DOHH2 (cell line): ENCODE measurements around the gene GPSM1.

Experiments used
- H3F3A ChIP-seq: fragments of 200-600 bp; sonication (generic), shearing (Covaris generic); 2 replicates; pipeline ENCODE4 v1.6.0; 2016; ENCODE audit warnings: antibody characterized with exemption, mild to moderate bottlenecking; ENCODE audit not compliant: control insufficient read depth, insufficient read depth
- H3K27ac ChIP-seq: fragments of 200-600 bp; sonication (generic); 2 replicates; pipeline ENCODE4 v1.5.1; 2014; ENCODE audit warnings: low read depth, mild to moderate bottlenecking, low read length, moderate library complexity
- H3K27me3 ChIP-seq: fragments of 200-600 bp; sonication (generic); 2 replicates; pipeline ENCODE4 v1.6.1; 2014; ENCODE audit warnings: mild to moderate bottlenecking, low read length, mixed read lengths; ENCODE audit not compliant: control insufficient read depth
- H3K36me3 ChIP-seq: fragments of 200-600 bp; sonication (generic); 2 replicates; pipeline ENCODE4 v1.6.1; 2014; ENCODE audit warnings: mild to moderate bottlenecking, low read length, moderate library complexity, mixed read lengths; ENCODE audit not compliant: control insufficient read depth
- H3K4me1 ChIP-seq: fragments of 200-600 bp; sonication (generic); 2 replicates; pipeline ENCODE4 v1.6.1; 2014; ENCODE audit warnings: mild to moderate bottlenecking, low read length, mixed read lengths; ENCODE audit not compliant: control insufficient read depth
- H3K4me2 ChIP-seq: fragments of 200-600 bp; sonication (generic); 2 replicates; pipeline ENCODE4 v1.6.0; 2014; ENCODE audit warnings: mild to moderate bottlenecking, low read length, moderate library complexity
- H3K4me3 ChIP-seq: fragments of 200-600 bp; sonication (generic); 2 replicates; pipeline ENCODE4 v1.5.1; 2014; ENCODE audit warnings: mild to moderate bottlenecking, low read length, mixed read lengths
- H3K79me2 ChIP-seq: fragments of 200-600 bp; sonication (generic); 2 replicates; pipeline ENCODE4 v1.6.1; 2014; ENCODE audit warnings: mild to moderate bottlenecking, low read length, mixed read lengths; ENCODE audit not compliant: control insufficient read depth
- H3K9me2 ChIP-seq: fragments of 200-600 bp; sonication (generic); replicated peaks from 2 replicates; pipeline ENCODE4 v1.6.1; 2014; ENCODE audit warnings: mild to moderate bottlenecking, low read length, mixed read lengths; ENCODE audit not compliant: control insufficient read depth
- H3K9me3 ChIP-seq: fragments of 200-600 bp; sonication (generic); 2 replicates; pipeline ENCODE4 v1.6.1; 2014; ENCODE audit warnings: antibody characterized with exemption, low read length, mixed read lengths; ENCODE audit not compliant: control insufficient read depth, insufficient read depth
- H4K20me1 ChIP-seq: fragments of 200-600 bp; sonication (generic); 2 replicates; pipeline ENCODE4 v1.6.0; 2014; ENCODE audit warnings: low read depth, mild to moderate bottlenecking, antibody characterized with exemption, low read length, moderate library complexity; ENCODE audit not compliant: control insufficient read depth, insufficient read depth
- CTCF ChIP-seq: fragments of 200-600 bp; sonication (generic); IDR thresholded peaks from one replicate; pipeline ENCODE4 v1.5.1; 2014; ENCODE audit warnings: antibody characterized with exemption, mild to moderate bottlenecking, low read depth, low read length; ENCODE audit not compliant: poor library complexity, severe bottlenecking
- EZH2phosphoT487 ChIP-seq: fragments of 200-600 bp; sonication (generic); IDR thresholded peaks from 2 replicates; pipeline ENCODE4 v1.6.1; 2017; ENCODE audit warnings: borderline replicate concordance, mild to moderate bottlenecking, antibody characterized with exemption, low read length, moderate library complexity, mixed read lengths

Gene GPSM1

DNA sequence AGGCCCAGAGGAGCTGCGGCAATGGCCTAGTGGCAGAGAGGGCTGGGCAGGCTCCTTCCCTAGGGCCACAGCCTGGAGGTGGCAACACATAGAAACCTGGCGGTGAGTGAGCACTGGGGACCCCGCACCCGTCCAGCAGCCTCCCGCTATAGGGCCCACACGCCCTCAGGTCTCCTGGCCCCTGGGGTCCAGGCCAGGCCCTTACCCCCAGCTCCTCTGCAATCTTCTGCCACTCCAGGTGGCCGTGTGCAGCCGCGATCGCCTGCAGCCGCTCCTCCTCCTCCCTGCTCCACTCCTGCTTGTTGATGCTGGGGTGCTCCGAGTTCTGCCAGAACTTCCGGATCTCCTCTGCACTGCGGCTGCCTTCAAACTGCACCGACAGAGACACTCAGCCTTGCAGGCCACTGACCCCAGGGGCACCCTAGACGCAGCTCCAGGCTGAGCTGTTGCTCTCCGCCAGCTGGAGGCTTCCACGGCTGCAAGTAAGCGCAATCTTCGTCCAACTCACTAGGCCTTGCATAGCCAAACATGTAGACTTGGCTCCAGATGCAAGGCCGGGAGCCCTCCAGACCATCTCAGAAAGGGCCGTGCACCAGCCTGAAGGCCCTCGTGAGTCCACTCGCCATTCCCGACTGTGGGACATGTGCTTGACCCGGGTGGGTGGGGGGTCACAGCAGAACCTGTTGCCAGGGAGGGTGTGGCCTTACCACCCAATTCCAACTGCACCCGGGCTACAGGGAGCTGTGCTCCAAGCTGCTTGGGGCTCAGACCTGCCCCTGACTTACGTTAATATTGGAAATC, 64.6 kb downstream of the GPSM1 start:
- H3K9me2 ChIP-seq, result no peaks in the 10 kb centered on the region
- TF ChIP-seq CTCF, result no peak
- no peak for TF ChIP-seq EZH2phosphoT487
- H3K36me3 ChIP-seq, result peaks cover 89% of the 10 kb centered on the region
- no peaks in the 10 kb centered on the region for H4K20me1 ChIP-seq
- H3K79me2 ChIP-seq, result peaks cover 5% of the 10 kb centered on the region
- no peak overlapping the region for H3K4me3 ChIP-seq
- H3K9me3 ChIP-seq, result no peaks in the 10 kb centered on the region
- no peak overlapping the region for H3K27ac ChIP-seq
- H3K4me1 ChIP-seq, result no peaks in the 10 kb centered on the region
- no peak overlapping the region for H3K4me2 ChIP-seq
- H3F3A ChIP-seq, result no peaks in the 10 kb centered on the region
- H3K27me3 ChIP-seq, result no peaks in the 10 kb centered on the region

DNA sequence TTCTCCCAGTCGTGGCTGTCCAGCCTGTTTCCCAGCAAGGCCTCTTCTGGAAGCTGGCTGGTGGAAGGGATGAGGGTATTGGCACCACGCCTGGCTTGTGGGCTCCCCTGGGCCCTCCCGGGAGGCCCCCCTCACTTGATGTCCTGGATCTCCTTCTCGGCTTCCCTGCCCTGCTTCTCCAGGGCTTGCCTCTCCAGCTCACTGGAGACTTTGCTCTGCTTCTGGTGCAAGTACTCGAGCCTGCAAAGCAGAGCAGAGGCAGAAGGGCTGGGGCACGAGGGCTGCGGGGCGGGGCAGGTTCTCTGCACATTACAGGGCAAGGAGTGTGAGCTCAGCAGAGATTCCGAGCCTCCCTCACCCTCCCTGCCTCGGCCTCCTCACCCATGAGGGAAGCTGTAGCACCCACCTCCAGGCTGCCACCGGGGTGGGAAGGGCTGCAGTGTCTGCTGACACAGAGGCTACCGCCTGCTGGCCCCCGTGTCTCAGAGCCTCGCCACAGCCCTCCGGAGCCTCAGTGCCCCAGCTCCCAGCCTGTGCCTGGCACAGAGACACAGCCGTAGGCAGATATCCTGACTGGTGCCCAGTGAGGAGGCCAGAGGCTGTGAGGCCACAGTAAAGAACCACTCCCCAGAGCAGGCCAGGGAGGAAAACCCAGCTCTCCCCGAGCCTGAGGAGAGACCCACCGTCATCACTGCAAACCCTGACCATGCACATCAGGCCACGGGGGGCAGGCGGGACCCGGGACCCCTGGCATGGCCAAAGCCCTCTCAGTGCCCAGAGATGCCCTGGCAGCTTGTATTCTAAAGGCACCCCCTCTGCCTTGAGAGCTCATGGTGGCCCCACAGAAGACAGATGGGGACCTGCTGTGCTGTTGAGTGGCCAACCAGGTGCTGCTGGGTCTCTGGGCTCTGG, 65.5 kb downstream of the GPSM1 start:
- no peak overlapping the region for H3K4me2 ChIP-seq
- H3F3A ChIP-seq, result no peaks in the 10 kb centered on the region
- no peak overlapping the region for H3K27ac ChIP-seq
- H3K79me2 ChIP-seq, result peaks cover 12% of the 10 kb centered on the region
- H3K27me3 ChIP-seq, result no peaks in the 10 kb centered on the region
- no peaks in the 10 kb centered on the region for H4K20me1 ChIP-seq
- TF ChIP-seq CTCF, result no peak
- TF ChIP-seq EZH2phosphoT487, result no peak
- peaks cover 87% of the 10 kb centered on the region for H3K36me3 ChIP-seq
- H3K9me2 ChIP-seq, result no peaks in the 10 kb centered on the region
- H3K4me1 ChIP-seq, result no peaks in the 10 kb centered on the region
- H3K4me3 ChIP-seq, result no peak overlapping the region
- no peaks in the 10 kb centered on the region for H3K9me3 ChIP-seq

- peaks cover 19% of the 10 kb centered on the region for H3K79me2 ChIP-seq
- H4K20me1 ChIP-seq, result no peaks in the 10 kb centered on the region
- no peak overlapping the region for H3K27ac ChIP-seq
- H3K4me2 ChIP-seq, result no peak overlapping the region
- no peak for TF ChIP-seq CTCF
- no peak for TF ChIP-seq EZH2phosphoT487
- H3K27me3 ChIP-seq, result no peaks in the 10 kb centered on the region
- no peaks in the 10 kb centered on the region for H3K9me2 ChIP-seq
- peaks cover 3% of the 10 kb centered on the region for H3K4me1 ChIP-seq
- no peaks in the 10 kb centered on the region for H3K9me3 ChIP-seq
- no peak overlapping the region for H3K4me3 ChIP-seq
- H3F3A ChIP-seq, result no peaks in the 10 kb centered on the region
- H3K36me3 ChIP-seq, result peaks cover 90% of the 10 kb centered on the region
Observed at GRCh38 chr9:136393531-136393930, 66.2 kb downstream of the GPSM1 start.
